ENCODE results near the gene SSR3. TPM values are rescaled to one million over a fixed set of nuclear protein-coding genes. Genes with fewer than 3 reads are reported as not detected.

The SSR3 gene
- total RNA-seq, 4 donors from 2014 or later = 42.5 to 74.7 (median 57.1) TPM

- TF ChIP-seq CTCF (IDR thresholded peaks at IDR 0.05) (no peak), POLR2A (IDR thresholded peaks at IDR 0.05) (no peak)
- H3K4me3 ChIP-seq = no peak overlapping the region
- no peak for DNase-seq
- peaks cover 0 to 5% (median 3%) of the 10 kb centered on the region in 3 donors for H3K4me1 ChIP-seq
- no peaks in the 10 kb centered on the region for H3K27me3 ChIP-seq
- H3K9me3 ChIP-seq = no peaks in the 10 kb centered on the region
- intact Hi-C loops (cut with DNase I) = loop anchor here (10.0 kb wide), 1 partner anchor 544 kb away; no protein-coding TSS in a partner anchor
- 87% methylated on average over 4 to 5 of the region's 5 CpGs for WGBS, 2 donors
- H3K36me3 ChIP-seq = peaks cover 0 to 9% (median 0%) of the 10 kb centered on the region in 3 donors
- H3K27ac ChIP-seq = no peak overlapping the region
Observed at GRCh38 chr3:156530980-156531379, 23.9 kb downstream of the SSR3 start.

GRCh38 chr3:156527060-156527459 is 27.9 kb downstream of the SSR3 start:
- no peak overlapping the region for H3K4me3 ChIP-seq
- intact Hi-C loops (cut with DNase I) = no loop called here
- DNase-seq = no peak
- no peaks in the 10 kb centered on the region for H3K27me3 ChIP-seq
- no peaks in the 10 kb centered on the region for H3K4me1 ChIP-seq
- no peak overlapping the region for H3K27ac ChIP-seq
- TF ChIP-seq CTCF (IDR thresholded peaks at IDR 0.05) (no peak), POLR2A (IDR thresholded peaks at IDR 0.05) (no peak)
- H3K9me3 ChIP-seq = no peaks in the 10 kb centered on the region
- WGBS, 2 donors = 90 to 93% methylated on average over 1 of the region's 1 CpG
- peaks cover 0 to 9% (median 0%) of the 10 kb centered on the region in 3 donors for H3K36me3 ChIP-seq

GRCh38 chr3:156525808-156526207 is 29.1 kb downstream of the SSR3 start:
- no peak for DNase-seq
- no peak overlapping the region for H3K4me3 ChIP-seq
- no peaks in the 10 kb centered on the region for H3K27me3 ChIP-seq
- intact Hi-C loops (cut with DNase I) = no loop called here
- no peak for TF ChIP-seq CTCF (IDR thresholded peaks at IDR 0.05)
- TF ChIP-seq POLR2A (IDR thresholded peaks at IDR 0.05) = no peak
- H3K4me1 ChIP-seq = no peaks in the 10 kb centered on the region
- H3K36me3 ChIP-seq = no peaks in the 10 kb centered on the region
- 92 to 93% methylated on average over 1 of the region's 1 CpG for WGBS, 2 donors
- H3K27ac ChIP-seq = no peak overlapping the region
- no peaks in the 10 kb centered on the region for H3K9me3 ChIP-seq

GRCh38 chr3:156522673-156523072 is 32.2 kb downstream of the SSR3 start:
- WGBS, 2 donors = 80 to 93% methylated on average over 4 of the region's 4 CpGs
- H3K9me3 ChIP-seq = no peaks in the 10 kb centered on the region
- intact Hi-C loops (cut with DNase I) = no loop called here
- no peak overlapping the region for H3K27ac ChIP-seq
- H3K36me3 ChIP-seq = no peaks in the 10 kb centered on the region
- no peak for TF ChIP-seq CTCF (IDR thresholded peaks at IDR 0.05)
- no peak for TF ChIP-seq POLR2A (IDR thresholded peaks at IDR 0.05)
- DNase-seq = no peak
- no peaks in the 10 kb centered on the region for H3K27me3 ChIP-seq
- no peak overlapping the region for H3K4me3 ChIP-seq
- H3K4me1 ChIP-seq = peaks cover 0 to under 1% (median 0%) of the 10 kb centered on the region in 3 donors

- H3K27ac ChIP-seq = no peak overlapping the region
- no peaks in the 10 kb centered on the region for H3K27me3 ChIP-seq
- H3K36me3 ChIP-seq = no peaks in the 10 kb centered on the region
- H3K4me3 ChIP-seq = no peak overlapping the region
- H3K9me3 ChIP-seq = no peaks in the 10 kb centered on the region
- TF ChIP-seq CTCF (IDR thresholded peaks at IDR 0.05) (no peak), POLR2A (IDR thresholded peaks at IDR 0.05) (no peak)
- intact Hi-C loops (cut with DNase I) = no loop called here
- no peak for DNase-seq
- 68 to 76% methylated on average over 1 of the region's 1 CpG for WGBS, 2 donors
- peaks cover 0 to 8% (median 0%) of the 10 kb centered on the region in 3 donors for H3K4me1 ChIP-seq
Observed at GRCh38 chr3:156519758-156520162, 35.2 kb downstream of the SSR3 start.

All from esophagus squamous epithelium (tissue), 5 donors.